CD1c-positive myeloid dendritic cell (primary cell): ENCODE results near the gene NOTCH3.

ENCODE experiments used
- DNase-seq: peaks from one replicate; pipeline ENCODE4 v3.0.0-alpha.2; 2016; ENCODE audit errors: extremely low spot score

NOTCH3 gene

DNA sequence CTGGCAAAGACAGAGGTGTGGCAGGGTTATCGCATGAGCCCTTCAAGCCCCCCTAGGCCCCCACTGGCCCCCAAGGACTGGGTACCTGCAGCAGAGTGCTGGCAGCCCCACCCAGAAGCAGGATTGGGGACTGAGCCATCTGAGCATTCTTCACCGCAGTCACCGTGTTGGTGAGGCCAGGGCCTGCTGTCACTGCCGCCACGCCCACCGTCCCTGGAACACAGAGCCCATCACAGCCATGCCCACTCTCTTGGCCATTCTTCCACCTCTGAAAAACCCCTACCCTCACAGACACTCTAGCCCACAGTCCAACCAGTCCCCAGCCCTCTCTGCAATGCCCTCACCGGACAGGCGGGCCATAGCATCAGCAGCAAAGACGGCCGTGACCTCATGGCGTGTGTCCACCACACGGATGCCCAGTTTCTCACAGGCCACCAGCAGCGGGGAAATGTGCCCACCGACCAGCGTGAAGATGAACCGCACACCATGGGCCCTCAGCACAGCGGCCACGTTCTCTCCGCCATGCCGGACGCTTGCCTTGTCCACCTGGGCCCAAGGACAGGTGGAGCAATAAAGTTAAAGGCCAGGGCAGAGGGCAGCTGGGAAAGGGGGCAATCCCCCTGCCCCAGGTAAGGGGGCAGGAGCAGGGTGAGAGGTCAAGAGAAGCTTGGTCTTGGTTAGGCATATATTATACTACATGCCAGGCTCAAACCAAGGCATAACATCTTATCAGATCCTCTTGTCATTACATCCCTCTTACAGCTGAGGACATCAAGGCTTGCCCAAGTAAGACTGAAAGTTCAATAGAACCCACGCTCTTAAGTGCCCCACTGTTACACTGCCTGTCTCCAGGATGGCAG is 77.5 kb downstream of the NOTCH3 start:
- DNase-seq, result no peak

DNA sequence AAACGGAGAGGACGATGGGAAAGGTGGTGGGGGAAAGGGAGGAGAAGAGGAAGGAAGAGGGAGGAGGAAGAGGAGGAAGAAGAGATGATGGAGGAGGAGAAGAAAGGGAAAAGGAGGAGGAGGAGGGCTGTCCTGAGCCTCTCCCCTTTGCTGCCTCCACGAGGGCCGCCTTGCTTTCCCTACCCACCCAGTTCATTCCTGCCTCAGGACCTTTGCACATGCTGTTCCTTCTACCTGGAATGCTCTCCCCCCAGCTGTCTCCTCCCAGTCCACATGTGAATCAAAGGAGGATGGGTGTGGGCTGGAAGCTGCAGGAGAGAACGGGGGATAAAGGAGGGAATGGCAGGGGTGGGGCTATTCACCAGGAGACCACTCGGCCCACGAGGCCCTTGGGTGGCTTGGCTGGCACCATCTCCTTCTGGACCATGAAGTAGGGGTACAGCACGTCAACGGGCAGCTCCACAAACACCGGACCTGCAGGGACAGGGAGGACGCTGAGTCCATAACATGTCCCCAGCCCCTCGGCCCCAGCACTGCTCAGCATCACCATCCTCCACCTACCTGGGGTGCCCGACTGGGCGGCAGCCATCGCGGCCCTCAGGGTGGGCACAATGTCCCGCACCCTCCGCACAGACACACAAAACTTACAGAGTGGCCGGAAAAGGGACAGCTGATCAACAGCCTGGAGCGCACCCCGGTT is 78.3 kb downstream of the NOTCH3 start:
- DNase-seq, result no peak

DNA sequence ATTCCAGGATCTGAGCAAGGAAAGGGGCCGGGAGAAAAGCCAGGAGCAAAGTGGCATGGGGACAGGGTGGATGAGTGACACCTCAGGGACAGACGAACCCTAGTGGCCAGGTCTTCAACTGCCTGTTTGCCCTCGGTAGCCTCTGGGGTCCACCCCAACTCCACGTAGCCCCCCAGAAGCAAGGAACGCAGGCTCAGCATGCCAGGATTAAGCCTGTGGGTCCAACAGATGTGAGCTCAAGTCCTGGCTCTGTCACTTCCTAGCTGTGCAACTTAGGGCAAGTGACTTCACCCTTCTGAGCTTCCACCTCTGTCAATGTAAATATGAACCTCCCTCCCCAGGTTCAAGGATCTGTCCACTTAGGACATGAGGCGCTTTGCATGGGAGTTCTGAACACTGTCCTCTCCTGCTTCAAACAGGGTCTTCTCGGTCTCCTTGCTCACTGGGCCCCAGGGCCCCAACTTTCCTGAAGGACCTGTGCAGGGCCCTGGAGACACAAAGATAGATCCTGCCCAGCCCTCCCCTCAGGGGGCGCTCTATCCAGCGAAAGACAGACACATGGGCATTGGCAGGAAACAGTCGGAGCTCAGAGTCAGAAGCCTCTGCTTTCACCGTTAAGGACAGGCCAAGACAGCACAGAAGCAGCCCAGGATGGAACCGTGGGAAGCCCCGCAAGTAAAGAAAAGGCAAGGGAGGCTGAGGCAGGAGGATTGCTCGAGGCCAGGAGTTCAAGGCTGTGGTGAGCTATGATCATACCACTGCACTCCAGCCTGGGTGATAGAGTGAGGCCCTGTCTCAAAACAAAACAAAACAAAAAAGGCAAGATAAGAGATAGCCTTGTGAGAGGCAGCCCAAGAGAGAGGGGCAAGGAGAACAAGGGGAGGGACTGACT is 80.4 kb downstream of the NOTCH3 start:
- DNase-seq, result no peak

DNA sequence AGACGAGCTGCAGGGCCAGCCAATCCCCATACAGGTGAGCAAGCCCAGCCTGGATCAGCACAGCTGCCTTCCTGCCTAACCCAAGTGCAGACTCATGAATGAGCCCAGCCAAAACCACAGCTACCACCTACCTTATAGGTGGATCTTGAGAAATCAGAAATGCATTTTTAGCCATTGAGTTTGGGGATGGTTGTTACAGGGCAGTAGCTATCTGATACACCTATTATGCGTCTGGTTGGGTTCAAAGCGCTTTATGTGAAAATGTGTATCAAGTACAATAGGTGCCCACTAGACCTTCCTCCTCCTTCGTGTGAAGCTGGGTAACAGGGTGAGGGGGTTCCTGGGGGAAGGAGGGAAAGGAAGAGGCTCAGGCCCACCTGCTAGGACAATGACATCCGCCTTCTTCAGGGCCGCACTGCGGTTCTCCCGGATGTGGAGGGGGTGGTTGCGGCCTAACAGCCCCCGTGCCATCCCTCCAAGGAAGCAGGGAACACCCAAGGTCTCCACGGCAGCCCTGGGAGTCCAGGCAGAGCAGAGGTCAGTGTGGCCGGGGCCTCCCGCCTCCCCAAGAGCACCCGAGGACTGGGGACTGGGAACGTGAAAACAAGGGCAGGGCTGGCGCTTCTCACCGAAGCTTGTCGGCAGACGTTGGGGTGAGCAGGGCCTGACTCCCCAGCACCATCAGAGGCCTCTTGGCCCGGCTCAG is 81.9 kb downstream of the NOTCH3 start:
- DNase-seq, result no peak

DNA sequence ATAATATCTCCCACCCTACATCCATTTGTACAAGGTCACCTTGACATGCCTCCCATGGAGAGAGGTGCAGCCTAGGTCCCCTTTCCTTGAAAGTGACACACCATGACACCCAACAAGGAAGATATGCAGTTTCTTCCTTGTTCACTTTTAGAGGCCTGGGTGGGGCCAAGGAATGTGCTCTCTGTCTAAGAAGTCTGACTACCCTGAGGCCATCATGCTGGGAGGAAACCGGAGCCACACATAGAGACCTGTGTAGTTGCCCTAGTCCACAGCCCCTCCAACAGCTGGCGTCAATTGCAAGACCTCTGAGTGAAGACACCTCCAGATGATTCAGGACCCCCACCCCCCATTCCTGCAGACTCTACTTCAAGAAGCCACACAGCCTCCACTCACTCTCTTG is 82.5 kb downstream of the NOTCH3 start:
- no peak for DNase-seq

DNA sequence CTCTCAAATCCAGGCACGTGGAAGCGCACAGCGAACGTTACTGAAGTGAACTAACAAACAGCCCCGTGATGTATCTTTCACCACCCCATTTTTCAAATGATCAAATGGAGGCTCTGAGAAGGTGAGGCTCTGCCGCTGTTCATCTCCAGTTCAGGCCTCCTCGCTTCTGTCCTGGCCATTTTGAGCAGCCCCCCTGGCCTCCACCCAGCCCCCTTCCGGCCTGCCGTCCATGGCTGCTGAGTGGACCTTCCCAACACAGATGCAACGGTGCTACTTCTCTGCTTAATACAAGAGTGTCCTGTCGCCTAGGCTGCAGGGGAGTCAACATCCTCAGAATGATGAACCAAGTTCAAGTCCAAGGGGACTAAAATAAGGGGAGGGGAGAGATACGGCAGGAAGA is 83.9 kb downstream of the NOTCH3 start:
- no peak for DNase-seq

DNA sequence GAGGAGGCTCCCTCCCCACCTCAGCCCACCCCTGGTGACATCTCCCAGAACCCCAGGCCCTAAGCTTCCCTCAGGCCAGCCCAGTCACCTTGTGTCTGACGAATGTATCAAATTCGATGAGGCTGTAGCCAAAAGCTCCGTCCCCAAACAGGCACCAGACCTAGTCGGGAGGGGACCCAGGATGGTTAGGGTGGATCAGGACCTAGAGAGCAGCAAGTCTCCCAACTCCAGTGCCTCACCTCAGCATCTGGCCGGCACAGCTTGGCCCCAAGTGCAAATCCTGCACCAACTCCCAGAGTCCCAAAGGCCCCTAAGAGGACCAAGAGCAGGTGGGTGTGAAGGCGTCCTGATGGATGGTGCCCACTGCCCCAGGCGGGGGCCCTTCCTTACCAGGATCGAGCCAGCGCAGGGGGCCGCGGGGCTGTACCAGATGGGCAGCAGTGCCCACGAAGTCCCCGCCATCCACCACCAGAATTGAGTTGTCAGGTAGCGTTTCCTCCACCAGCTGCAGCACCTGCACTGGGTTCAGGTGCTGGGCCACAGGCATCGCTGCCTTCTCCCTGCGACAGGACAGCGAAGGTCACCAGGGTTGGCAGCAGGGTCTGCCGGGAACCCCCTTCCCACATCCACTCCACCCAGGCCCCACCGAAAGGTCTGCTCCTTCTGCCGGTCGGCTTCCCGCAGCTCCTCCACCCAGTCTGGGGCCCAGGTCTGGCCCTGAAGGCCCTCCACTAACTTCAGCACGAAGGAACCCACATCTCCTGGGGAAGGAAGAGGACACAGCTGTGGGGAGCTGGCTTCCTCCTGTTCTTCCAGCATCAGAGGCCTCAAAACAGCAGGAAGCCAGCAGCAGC is 84.8 kb downstream of the NOTCH3 start:
- no peak for DNase-seq

DNA sequence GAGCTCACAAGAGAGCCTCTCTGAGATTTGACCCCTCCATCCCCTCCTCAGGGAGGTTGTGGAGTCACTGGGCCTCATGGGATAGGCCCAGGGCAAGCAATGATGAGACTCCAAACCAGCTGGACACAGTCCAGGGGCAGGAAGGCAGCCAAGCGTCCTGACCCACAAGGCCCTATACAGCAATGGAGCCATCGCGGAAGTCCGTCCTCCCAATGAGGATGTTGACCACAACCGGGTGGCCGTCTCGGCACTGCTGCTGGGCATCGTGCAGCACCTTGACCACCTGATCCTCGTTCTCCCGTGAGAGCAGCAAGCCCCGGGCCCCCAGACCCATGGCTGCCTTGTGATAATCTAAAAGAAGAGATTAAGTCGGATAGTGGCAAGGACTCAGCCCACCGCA is 85.7 kb downstream of the NOTCH3 start:
- no peak for DNase-seq

DNA sequence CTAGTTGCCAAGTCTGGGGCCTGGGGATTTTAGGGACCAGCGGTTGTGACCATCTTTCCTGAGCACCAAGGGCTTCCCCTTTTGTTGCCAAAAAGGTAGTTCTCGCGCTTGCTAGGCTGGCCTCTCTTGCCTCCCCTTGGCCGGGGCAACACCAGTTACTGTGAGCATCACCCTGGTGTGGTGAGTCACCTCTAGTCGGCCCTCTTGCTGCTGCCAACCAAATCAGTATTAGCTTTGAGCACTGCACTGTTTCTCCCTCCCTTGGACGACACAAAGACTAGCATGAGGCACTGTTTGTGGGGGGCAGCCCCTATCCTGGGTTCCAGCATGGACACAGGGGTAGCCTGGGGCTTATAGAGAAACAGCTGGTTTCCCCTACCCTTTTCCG is 86.6 kb downstream of the NOTCH3 start:
- DNase-seq, result no peak

DNA sequence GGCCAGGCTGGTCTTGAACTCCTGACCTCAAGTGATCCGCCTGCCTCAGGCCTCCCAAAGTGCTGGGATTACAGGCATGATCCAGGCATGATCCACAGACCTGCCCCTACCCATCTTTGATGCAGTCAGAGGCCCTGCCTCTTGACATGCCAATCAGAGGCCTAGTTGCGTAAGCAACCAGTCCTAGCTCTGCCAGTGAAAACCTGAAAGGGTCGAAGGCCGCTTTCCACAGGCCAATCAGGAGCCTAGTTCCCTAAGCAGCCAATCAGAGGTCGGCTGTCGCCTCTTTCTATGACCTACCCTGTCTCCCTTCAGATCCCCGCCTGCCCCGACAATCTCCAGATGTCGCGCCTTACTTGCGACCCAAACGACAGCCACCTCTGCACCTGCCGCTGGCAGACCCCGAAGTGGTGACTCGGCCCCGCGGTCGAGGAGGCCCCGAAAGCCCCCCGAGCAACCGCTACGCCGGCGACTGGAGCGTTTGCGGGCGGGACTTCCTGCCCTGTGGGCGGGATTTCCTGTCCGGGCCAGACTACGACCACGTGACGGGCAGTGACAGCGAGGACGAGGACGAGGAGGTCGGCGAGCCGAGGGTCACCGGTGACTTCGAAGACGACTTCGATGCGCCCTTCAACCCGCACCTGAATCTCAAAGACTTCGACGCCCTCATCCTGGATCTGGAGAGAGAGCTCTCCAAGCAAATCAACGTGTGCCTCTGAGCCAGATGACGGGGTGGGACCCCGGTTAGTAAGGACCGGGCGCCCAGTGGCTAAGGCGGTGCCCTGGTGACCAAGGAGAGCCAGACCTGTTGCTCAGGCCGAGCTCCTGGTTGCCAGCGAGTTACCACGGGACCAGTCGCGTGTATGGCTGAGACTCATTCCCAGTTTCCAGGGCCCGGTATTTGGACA is 87.3 kb downstream of the NOTCH3 start:
- no peak for DNase-seq

DNA sequence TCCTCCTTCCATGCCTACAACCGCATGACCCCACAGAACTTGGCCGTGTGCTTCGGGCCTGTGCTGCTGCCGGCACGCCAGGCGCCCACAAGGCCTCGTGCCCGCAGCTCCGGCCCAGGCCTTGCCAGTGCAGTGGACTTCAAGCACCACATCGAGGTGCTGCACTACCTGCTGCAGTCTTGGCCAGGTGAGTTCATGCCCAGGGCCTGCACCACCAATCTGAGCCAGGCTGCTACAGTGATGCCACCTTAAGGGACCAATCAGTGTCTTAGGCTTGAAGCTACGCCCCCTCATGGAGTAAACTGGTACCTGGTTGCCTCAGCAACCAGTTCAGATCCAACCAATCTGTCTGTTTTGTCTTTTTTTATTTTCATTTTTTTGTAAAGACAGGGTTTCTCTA is 88.4 kb downstream of the NOTCH3 start:
- DNase-seq, result no peak

DNA sequence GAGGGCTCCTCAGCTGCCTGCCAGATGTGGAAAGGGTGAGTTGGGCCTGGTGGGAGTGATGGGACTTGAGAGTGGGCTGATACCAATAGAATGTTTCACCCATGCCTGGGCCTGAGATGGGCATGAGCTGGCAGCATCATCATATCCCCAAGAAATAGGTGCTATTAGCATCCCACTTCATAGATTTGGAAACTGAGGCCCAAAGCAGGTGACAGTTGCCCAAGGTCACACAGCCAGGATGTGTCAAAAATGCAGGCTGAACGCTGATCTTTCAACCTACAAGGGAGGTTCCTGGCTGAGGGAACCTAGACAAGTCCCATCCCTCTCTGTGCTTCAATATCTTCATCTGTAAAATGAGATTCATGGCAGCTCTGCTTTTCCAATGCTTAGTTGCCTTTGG is 89.0 kb downstream of the NOTCH3 start:
- no peak for DNase-seq

DNA sequence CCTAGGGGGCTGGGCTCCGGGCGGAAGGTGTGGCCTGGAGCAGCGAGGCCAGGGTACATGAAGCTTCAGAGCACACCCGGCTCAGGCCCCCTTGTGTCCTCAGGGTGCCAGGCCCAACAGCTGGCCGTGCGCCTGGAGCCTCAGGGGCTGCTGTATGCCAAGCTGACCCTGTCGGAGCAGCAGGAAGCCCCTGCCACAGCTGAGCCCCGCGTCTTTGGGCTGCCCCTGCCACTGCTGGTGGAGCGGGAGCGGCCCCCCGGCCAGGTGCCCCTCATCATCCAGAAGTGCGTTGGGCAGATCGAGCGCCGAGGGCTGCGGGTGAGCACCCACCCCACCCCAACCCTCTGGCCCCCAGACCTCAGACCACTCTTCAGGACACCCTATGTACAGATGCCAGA is 90.4 kb downstream of the NOTCH3 start:
- no peak for DNase-seq

DNA sequence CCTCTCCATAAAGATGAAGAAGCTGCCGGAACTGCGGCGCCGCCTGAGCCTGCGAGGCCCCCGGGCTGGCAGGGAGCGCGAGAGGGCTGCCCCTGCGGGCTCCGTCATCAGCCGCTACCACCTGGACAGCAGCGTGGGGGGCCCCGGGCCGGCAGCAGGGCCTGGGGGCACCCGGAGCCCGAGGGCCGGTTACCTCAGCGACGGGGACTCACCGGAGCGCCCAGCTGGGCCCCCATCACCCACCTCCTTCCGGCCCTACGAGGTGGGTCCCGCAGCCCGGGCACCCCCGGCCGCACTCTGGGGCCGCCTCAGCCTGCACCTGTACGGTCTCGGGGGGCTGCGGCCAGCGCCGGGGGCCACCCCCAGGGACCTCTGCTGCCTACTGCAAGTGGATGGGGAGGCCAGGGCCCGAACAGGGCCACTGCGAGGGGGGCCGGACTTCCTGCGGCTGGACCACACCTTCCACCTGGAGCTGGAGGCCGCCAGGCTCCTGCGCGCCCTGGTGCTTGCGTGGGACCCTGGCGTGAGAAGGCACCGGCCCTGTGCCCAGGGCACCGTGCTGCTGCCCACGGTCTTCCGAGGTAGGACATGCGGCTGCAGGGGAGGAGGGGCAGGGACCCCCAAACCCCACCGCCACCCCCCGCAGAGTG is 90.9 kb downstream of the NOTCH3 start:
- no peak for DNase-seq
